Lower lobe of right lung (tissue), 2 donors: ENCODE results near the gene TNFRSF6B. TPM values are rescaled to one million over a fixed set of nuclear protein-coding genes. Genes with fewer than 3 reads are reported as not detected.
"Not testable (repeated sequence)": the region's sequence is repeated elsewhere in the genome, so short reads cannot be mapped to it uniquely, and the experiment has no call there.

Experiments used
- ATAC-seq, 2 donors: fragments of 200-7000 bp; cut with Tn5 transposase; one replicate each; pipeline ENCODE4 v1.9.1; 2020 to 2022; ENCODE audit warnings: mild to moderate bottlenecking in 2 of 2, moderate library complexity in 2 of 2
- DNase-seq: peaks from one replicate; pipeline ENCODE4 v3.0.0-alpha.2; 2020
- H3K27ac ChIP-seq: fragments of 200-600 bp; one replicate; pipeline ENCODE4 v1.8.0; 2022
- H3K27me3 ChIP-seq: fragments of 200-600 bp; one replicate; pipeline ENCODE4 v1.8.0; 2022; ENCODE audit warnings: low read depth
- H3K36me3 ChIP-seq: fragments of 200-600 bp; one replicate; pipeline ENCODE4 v1.8.0; 2022; ENCODE audit warnings: mild to moderate bottlenecking
- H3K4me1 ChIP-seq: fragments of 200-600 bp; one replicate; pipeline ENCODE4 v1.8.0; 2022
- H3K4me3 ChIP-seq: fragments of 200-600 bp; one replicate; pipeline ENCODE4 v1.8.0; 2022; ENCODE audit warnings: mild to moderate bottlenecking
- H3K9me3 ChIP-seq: fragments of 200-600 bp; one replicate; pipeline ENCODE4 v1.8.0; 2022
- CTCF ChIP-seq: fragments of 200-600 bp; IDR thresholded peaks from one replicate; pipeline ENCODE4 v1.8.0; 2022; ENCODE audit warnings: antibody characterized with exemption, mild to moderate bottlenecking
- intact Hi-C: fragments of 100-400 bp; cut with DNase I; formaldehyde crosslinking; loops from one replicate; pipeline ENCODE4 v1.11.0; 2022
- total RNA-seq: library from RNA; stranded (reverse); fragmentation: NEBNext Ultra II Directional; extraction: Animal tissue kit (Norgen Biotek cat#: 25700); gene quantifications from one replicate; pipeline ENCODE4 v1.2.1, GENCODE V29; 2021
- donor health status: DM: no; HTN: yes; CAD: no; lungs with severe emphysema.

TNFRSF6B gene
- total RNA-seq, 1 donor from 2014 or later, result 5.3 TPM

GRCh38 chr20:63664143-63664851 is 32.2 kb upstream of the TNFRSF6B start:
- no peak for ATAC-seq
- intact Hi-C loops, result no loop called here
- Histone ChIP-seq H3K9me3 (no peaks in the 10 kb centered on the region), H3K4me1 (peaks cover 5% of the 10 kb centered on the region), H3K27ac (no peak overlapping the region), H3K27me3 (no peaks in the 10 kb centered on the region), H3K4me3 (no peak overlapping the region), H3K36me3 (peaks cover 72% of the 10 kb centered on the region)
- TF ChIP-seq CTCF, result no peak
- no peak for DNase-seq

- H3K4me3 ChIP-seq, result no peak overlapping the region
- no peaks in the 10 kb centered on the region for H3K27me3 ChIP-seq
- H3K27ac ChIP-seq, result no peak overlapping the region
- H3K36me3 ChIP-seq, result peaks cover 74% of the 10 kb centered on the region
- intact Hi-C loops, result no loop called here
- no peak for TF ChIP-seq CTCF
- DNase-seq (no peak), ATAC-seq (no peak)
- H3K9me3 ChIP-seq, result no peaks in the 10 kb centered on the region
- H3K4me1 ChIP-seq, result no peaks in the 10 kb centered on the region
Observed at GRCh38 chr20:63664861-63665594, 31.4 kb upstream of the TNFRSF6B start.

- Histone ChIP-seq H3K4me3 (no peak overlapping the region), H3K27ac (no peak overlapping the region), H3K27me3 (no peaks in the 10 kb centered on the region), H3K36me3 (peaks cover 78% of the 10 kb centered on the region), H3K4me1 (no peaks in the 10 kb centered on the region), H3K9me3 (no peaks in the 10 kb centered on the region)
- no peak for TF ChIP-seq CTCF
- no peak for DNase-seq
- intact Hi-C loops, result no loop called here
- ATAC-seq, result no peak
Observed at GRCh38 chr20:63665708-63666107, 30.7 kb upstream of the TNFRSF6B start.

GRCh38 chr20:63667858-63668257 is 28.6 kb upstream of the TNFRSF6B start:
- DNase-seq (no peak), ATAC-seq (no peak)
- H3K36me3 ChIP-seq, result peaks cover 67% of the 10 kb centered on the region
- no peak overlapping the region for H3K4me3 ChIP-seq
- no peaks in the 10 kb centered on the region for H3K9me3 ChIP-seq
- intact Hi-C loops, result no loop called here
- no peak overlapping the region for H3K27ac ChIP-seq
- TF ChIP-seq CTCF, result no peak
- no peaks in the 10 kb centered on the region for H3K4me1 ChIP-seq
- H3K27me3 ChIP-seq, result no peaks in the 10 kb centered on the region

GRCh38 chr20:63668351-63668750 is 28.1 kb upstream of the TNFRSF6B start:
- H3K27ac ChIP-seq, result no peak overlapping the region
- H3K27me3 ChIP-seq, result no peaks in the 10 kb centered on the region
- H3K36me3 ChIP-seq, result peaks cover 62% of the 10 kb centered on the region
- DNase-seq, result no peak
- no peaks in the 10 kb centered on the region for H3K4me1 ChIP-seq
- intact Hi-C loops, result no loop called here
- no peak for ATAC-seq
- H3K9me3 ChIP-seq, result no peaks in the 10 kb centered on the region
- TF ChIP-seq CTCF, result no peak
- no peak overlapping the region for H3K4me3 ChIP-seq

GRCh38 chr20:63671695-63672094 is 24.8 kb upstream of the TNFRSF6B start:
- H3K27ac ChIP-seq, H3K4me3 ChIP-seq, ATAC-seq, H3K9me3 ChIP-seq, H3K27me3 ChIP-seq, H3K4me1 ChIP-seq, DNase-seq, intact Hi-C loops: not testable (repeated sequence)
- H3K36me3 ChIP-seq, result peaks cover 68% of the 10 kb centered on the region
